GM12878 (cell line): ENCODE data around the gene SLC49A4. TPM values are rescaled to one million over a fixed set of nuclear protein-coding genes. Genes with fewer than 3 reads are reported as not detected.

Source experiments
- CHD2 ChIP-seq: IDR thresholded peaks from 2 replicates; pipeline ENCODE4 v1.6.1; 2011; ENCODE audit warnings: low read depth, low read length, improper control_type of control experiment, borderline replicate concordance
- CUX1 ChIP-seq: IDR thresholded peaks from 2 replicates; pipeline ENCODE4 v1.6.1; 2012; ENCODE audit warnings: improper control_type of control experiment, low read depth, low read length; ENCODE audit not compliant: insufficient replicate concordance
- IKZF2 ChIP-seq, 2 experiments: fragments of 450-650 bp; IDR thresholded peaks; 2 replicates each; pipeline ENCODE4 v1.6.1; 2017; ENCODE audit warnings: mild to moderate bottlenecking in 2 of 2, moderate library complexity in 2 of 2
- MXI1 ChIP-seq: fragments of 150-350 bp; IDR thresholded peaks from 2 replicates; pipeline ENCODE4 v1.6.1; 2011; ENCODE audit warnings: low read depth, mild to moderate bottlenecking, inconsistent platforms, low read length, improper control_type of control experiment
- NRF1 ChIP-seq: conservative IDR thresholded peaks from 2 replicates; pipeline ENCODE4 v1.6.1; 2011; ENCODE audit warnings: mild to moderate bottlenecking, low read depth, low read length, improper control_type of control experiment
- PML ChIP-seq: IDR thresholded peaks from 2 replicates; pipeline ENCODE4 v1.6.1; 2012; ENCODE audit warnings: low read length, inconsistent platforms
- POU2F2 ChIP-seq: IDR thresholded peaks from 3 replicates; pipeline ENCODE4 v1.6.1; 2011; ENCODE audit warnings: low read depth, mild to moderate bottlenecking, low read length, borderline replicate concordance
- REST ChIP-seq: IDR thresholded peaks from 2 replicates; pipeline ENCODE4 v1.6.1; 2012; ENCODE audit warnings: mild to moderate bottlenecking, low read depth, low read length
- ZBTB4 ChIP-seq: fragments of 450-650 bp; formaldehyde crosslinking; IDR thresholded peaks from 2 replicates; pipeline ENCODE4 v1.4.0; 2022; ENCODE audit warnings: mild to moderate bottlenecking, moderate library complexity
- polyA plus RNA-seq, 11 experiments: library from polyadenylated mRNA; depleted of rRNA in 4 of 11; unstranded in 6 of 11; stranded (reverse) in 5 of 11; fragments of >200 nt; fragmentation: Nextera tagmentation in 4 of 11; fragmentation: Illumina TruSeq in 1 of 11; extraction: Ambion mirVana in 4 of 11; extraction: Trizol in 1 of 11; gene quantifications; 1 replicate in 1 of 11; 2 replicates in 10 of 11; pipeline versions ENCODE4 v1.2.1 to v1.2.3, GENCODE V29; 2011 to 2016; ENCODE audit warnings: inconsistent platforms in 2 of 11, missing spikeins in 2 of 11, low read depth in 1 of 11
- total RNA-seq, 4 experiments: library from RNA; depleted of rRNA in 3 of 4; stranded (reverse); fragments of >200 nt in 3 of 4; fragmentation: Illumina TruSeq in 1 of 4; extraction: Trizol in 1 of 4; gene quantifications; 2 replicates each; pipeline versions ENCODE4 v1.2.1 to v1.2.3, GENCODE V29; 2013 to 2021
- TF ChIP-seq, protein P1 (sequence below): fragments of 450-650 bp; conservative IDR thresholded peaks from 2 replicates; pipeline ENCODE4 v1.6.1; 2017; ENCODE audit warnings: mild to moderate bottlenecking, moderate library complexity
- TF ChIP-seq, protein P2 (sequence below): IDR thresholded peaks from 2 replicates; pipeline ENCODE4 v1.6.1; 2011; ENCODE audit warnings: mild to moderate bottlenecking, low read depth, low read length, moderate library complexity; ENCODE audit not compliant: insufficient replicate concordance

SLC49A4 gene
- total and polyA plus RNA-seq, 10 of the 15 experiments (the other 5 are each of a cell fraction or from before 2014, with no cell fraction given), result 0.48 to 2.2 (median 1.4) TPM

- TF ChIP-seq CUX1, result no peak
- no peak for TF ChIP-seq NRF1
- TF ChIP-seq, protein P1, sequence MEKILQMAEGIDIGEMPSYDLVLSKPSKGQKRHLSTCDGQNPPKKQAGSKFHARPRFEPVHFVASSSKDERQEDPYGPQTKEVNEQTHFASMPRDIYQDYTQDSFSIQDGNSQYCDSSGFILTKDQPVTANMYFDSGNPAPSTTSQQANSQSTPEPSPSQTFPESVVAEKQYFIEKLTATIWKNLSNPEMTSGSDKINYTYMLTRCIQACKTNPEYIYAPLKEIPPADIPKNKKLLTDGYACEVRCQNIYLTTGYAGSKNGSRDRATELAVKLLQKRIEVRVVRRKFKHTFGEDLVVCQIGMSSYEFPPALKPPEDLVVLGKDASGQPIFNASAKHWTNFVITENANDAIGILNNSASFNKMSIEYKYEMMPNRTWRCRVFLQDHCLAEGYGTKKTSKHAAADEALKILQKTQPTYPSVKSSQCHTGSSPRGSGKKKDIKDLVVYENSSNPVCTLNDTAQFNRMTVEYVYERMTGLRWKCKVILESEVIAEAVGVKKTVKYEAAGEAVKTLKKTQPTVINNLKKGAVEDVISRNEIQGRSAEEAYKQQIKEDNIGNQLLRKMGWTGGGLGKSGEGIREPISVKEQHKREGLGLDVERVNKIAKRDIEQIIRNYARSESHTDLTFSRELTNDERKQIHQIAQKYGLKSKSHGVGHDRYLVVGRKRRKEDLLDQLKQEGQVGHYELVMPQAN, result peak; percentile 97
- TF ChIP-seq REST, result no peak
- peak; percentile 40; the same call in 1 of the 2 replicates for TF ChIP-seq PML
- TF ChIP-seq, protein P2, sequence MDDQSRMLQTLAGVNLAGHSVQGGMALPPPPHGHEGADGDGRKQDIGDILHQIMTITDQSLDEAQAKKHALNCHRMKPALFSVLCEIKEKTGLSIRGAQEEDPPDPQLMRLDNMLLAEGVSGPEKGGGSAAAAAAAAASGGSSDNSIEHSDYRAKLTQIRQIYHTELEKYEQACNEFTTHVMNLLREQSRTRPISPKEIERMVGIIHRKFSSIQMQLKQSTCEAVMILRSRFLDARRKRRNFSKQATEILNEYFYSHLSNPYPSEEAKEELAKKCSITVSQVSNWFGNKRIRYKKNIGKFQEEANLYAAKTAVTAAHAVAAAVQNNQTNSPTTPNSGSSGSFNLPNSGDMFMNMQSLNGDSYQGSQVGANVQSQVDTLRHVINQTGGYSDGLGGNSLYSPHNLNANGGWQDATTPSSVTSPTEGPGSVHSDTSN, result no peak
- 0 out of 2 replicates have a peak, but pooled peaks have one; percentile 72 for TF ChIP-seq ZBTB4 (CRISPR knock-in tag)
- TF ChIP-seq MXI1, result peak; percentile 99
- TF ChIP-seq POU2F2, result 0 out of 3 replicates have a peak, but pooled peaks have one; percentile 17
- TF ChIP-seq CHD2, result 0 out of 2 replicates have a peak, but pooled peaks have one; percentile 31
- TF ChIP-seq IKZF2 (IDR thresholded peaks at IDR 0.05), result peak in 1 of 2 experiments; percentile 39; a peak in 1 of 4 replicates
These were observed 1.1 kb upstream of the SLC49A4 start, which contains the start of gene HSPBAP1 (continued) for GRCh38 chr3:122793568-122794416.
